ENCODE data around the gene LRPAP1.

- TF ChIP-seq, protein P1, sequence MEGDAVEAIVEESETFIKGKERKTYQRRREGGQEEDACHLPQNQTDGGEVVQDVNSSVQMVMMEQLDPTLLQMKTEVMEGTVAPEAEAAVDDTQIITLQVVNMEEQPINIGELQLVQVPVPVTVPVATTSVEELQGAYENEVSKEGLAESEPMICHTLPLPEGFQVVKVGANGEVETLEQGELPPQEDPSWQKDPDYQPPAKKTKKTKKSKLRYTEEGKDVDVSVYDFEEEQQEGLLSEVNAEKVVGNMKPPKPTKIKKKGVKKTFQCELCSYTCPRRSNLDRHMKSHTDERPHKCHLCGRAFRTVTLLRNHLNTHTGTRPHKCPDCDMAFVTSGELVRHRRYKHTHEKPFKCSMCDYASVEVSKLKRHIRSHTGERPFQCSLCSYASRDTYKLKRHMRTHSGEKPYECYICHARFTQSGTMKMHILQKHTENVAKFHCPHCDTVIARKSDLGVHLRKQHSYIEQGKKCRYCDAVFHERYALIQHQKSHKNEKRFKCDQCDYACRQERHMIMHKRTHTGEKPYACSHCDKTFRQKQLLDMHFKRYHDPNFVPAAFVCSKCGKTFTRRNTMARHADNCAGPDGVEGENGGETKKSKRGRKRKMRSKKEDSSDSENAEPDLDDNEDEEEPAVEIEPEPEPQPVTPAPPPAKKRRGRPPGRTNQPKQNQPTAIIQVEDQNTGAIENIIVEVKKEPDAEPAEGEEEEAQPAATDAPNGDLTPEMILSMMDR (IDR thresholded peaks at IDR 0.05): no peak
- TF ChIP-seq POLR2A (IDR thresholded peaks at IDR 0.05): no peak
Measured at GRCh38 chr4:3513807-3514206, 18.4 kb downstream of the LRPAP1 start.
